Esophagus (tissue), 2 donors: ENCODE measurements around the gene EMCN. TPM values are rescaled to one million over a fixed set of nuclear protein-coding genes. Genes with fewer than 3 reads are reported as not detected.
"Not testable (repeated sequence)": the region's sequence is repeated elsewhere in the genome, so short reads cannot be mapped to it uniquely, and the experiment has no call there.

Experiments used
- H3K27ac ChIP-seq, 2 donors: one replicate each; pipeline ENCODE4 v1.5.1; 2013; ENCODE audit warnings: low read depth in 2 of 2, mild to moderate bottlenecking in 2 of 2, inconsistent platforms in 1 of 2, low read length in 1 of 2, moderate library complexity in 1 of 2
- H3K27me3 ChIP-seq, 2 donors: one replicate each; pipeline ENCODE4 v1.6.1; 2013; ENCODE audit warnings: low read length in 2 of 2, control low read depth in 1 of 2, mild to moderate bottlenecking in 1 of 2; ENCODE audit not compliant: insufficient read depth in 2 of 2, control insufficient read depth in 1 of 2
- H3K36me3 ChIP-seq, 2 donors: one replicate each; pipeline ENCODE4 v1.6.1; 2013; ENCODE audit warnings: low read length in 1 of 2; ENCODE audit not compliant: control insufficient read depth in 2 of 2, insufficient read depth in 2 of 2
- H3K4me1 ChIP-seq, 2 donors: one replicate each; pipeline ENCODE4 v1.6.1; 2013; ENCODE audit warnings: low read length in 1 of 2; ENCODE audit not compliant: control insufficient read depth in 2 of 2, insufficient read depth in 2 of 2
- H3K4me3 ChIP-seq, 2 donors: one replicate each; pipeline ENCODE4 v1.5.1; 2013; ENCODE audit warnings: low read length in 2 of 2, mild to moderate bottlenecking in 2 of 2, low read depth in 1 of 2, moderate library complexity in 1 of 2
- H3K9me3 ChIP-seq, 2 donors: one replicate each; pipeline ENCODE4 v1.6.1; 2013; ENCODE audit warnings: mild to moderate bottlenecking in 2 of 2, low read depth in 1 of 2, low read length in 1 of 2, moderate library complexity in 1 of 2; ENCODE audit not compliant: control insufficient read depth in 2 of 2, insufficient read depth in 1 of 2
- WGBS, 2 donors: extraction: QIAGEN DNeasy Blood & Tissue Kit; methylation state at CpG; one replicate each; pipeline ENCODE4 v1.1.7; 2013; 5-methylcytosine and 5-hydroxymethylcytosine counted together
- polyA plus RNA-seq, 2 donors: library from polyadenylated mRNA; stranded (reverse); fragments of 200-250 nt; gene quantifications; one replicate each; pipeline ENCODE4 v1.2.3, GENCODE V29; 2013
- donor health status: healthy with polysubstance abuse.
- donor health status: Bipolar disorder and iron deficiency.

EMCN gene
- polyA plus RNA-seq, 2 donors, result 2.1 to 3.3 TPM

GRCh38 chr4:100417565-100417964 is 100.3 kb downstream of the EMCN start:
- Histone ChIP-seq H3K36me3 (no peaks in the 10 kb centered on the region), H3K4me3 (no peak overlapping the region), H3K9me3 (no peaks in the 10 kb centered on the region), H3K4me1 (no peaks in the 10 kb centered on the region), H3K27ac (no peak overlapping the region), H3K27me3 (no peaks in the 10 kb centered on the region)
- 30 to 41% methylated on average over 1 of the region's 1 CpG for WGBS, 2 donors

GRCh38 chr4:100414016-100414790 is 103.6 kb downstream of the EMCN start:
- H3K27me3 ChIP-seq, result no peaks in the 10 kb centered on the region
- 86 to 94% methylated on average over 3 of the region's 3 CpGs for WGBS, 2 donors
- no peaks in the 10 kb centered on the region for H3K4me1 ChIP-seq
- no peak overlapping the region for H3K4me3 ChIP-seq
- H3K27ac ChIP-seq, result no peak overlapping the region
- H3K9me3 ChIP-seq, result no peaks in the 10 kb centered on the region
- no peaks in the 10 kb centered on the region for H3K36me3 ChIP-seq

GRCh38 chr4:100391863-100392262 is 126.0 kb downstream of the EMCN start:
- 65 to 66% methylated on average over 1 of the region's 1 CpG for WGBS, 2 donors
- H3K36me3 ChIP-seq, result no peaks in the 10 kb centered on the region
- H3K27ac ChIP-seq, result no peak overlapping the region
- H3K9me3 ChIP-seq, result no peaks in the 10 kb centered on the region
- H3K27me3 ChIP-seq, result no peaks in the 10 kb centered on the region
- no peaks in the 10 kb centered on the region for H3K4me1 ChIP-seq
- H3K4me3 ChIP-seq, result no peak overlapping the region

- no peak overlapping the region for H3K27ac ChIP-seq
- no peaks in the 10 kb centered on the region for H3K9me3 ChIP-seq
- no peak overlapping the region for H3K4me3 ChIP-seq
- H3K36me3 ChIP-seq, result no peaks in the 10 kb centered on the region
- no peaks in the 10 kb centered on the region for H3K27me3 ChIP-seq
- WGBS, 2 donors, result 48 to 59% methylated on average over 1 of the region's 1 CpG
- no peaks in the 10 kb centered on the region for H3K4me1 ChIP-seq
Observed at GRCh38 chr4:100391086-100391485, 126.7 kb downstream of the EMCN start.

- H3K27me3 ChIP-seq, result no peaks in the 10 kb centered on the region
- 65 to 77% methylated on average over 1 of the region's 1 CpG for WGBS, 2 donors
- no peak overlapping the region for H3K4me3 ChIP-seq
- no peaks in the 10 kb centered on the region for H3K36me3 ChIP-seq
- H3K27ac ChIP-seq, result no peak overlapping the region
- H3K9me3 ChIP-seq, result no peaks in the 10 kb centered on the region
- H3K4me1 ChIP-seq, result no peaks in the 10 kb centered on the region
Observed at GRCh38 chr4:100386270-100386669, 131.6 kb downstream of the EMCN start.

GRCh38 chr4:100380401-100380800 is 137.4 kb downstream of the EMCN start:
- WGBS, 2 donors, result 86 to 91% methylated on average over 1 of the region's 1 CpG
- not testable (repeated sequence) for H3K4me1 ChIP-seq

GRCh38 chr4:100379583-100380105 is 138.2 kb downstream of the EMCN start:
- Histone ChIP-seq H3K4me3 (no peak overlapping the region), H3K9me3 (no peaks in the 10 kb centered on the region), H3K4me1 (no peaks in the 10 kb centered on the region), H3K36me3 (no peaks in the 10 kb centered on the region), H3K27me3 (no peaks in the 10 kb centered on the region), H3K27ac (no peak overlapping the region)
- 76 to 89% methylated on average over 5 of the region's 5 CpGs for WGBS, 2 donors

More at GRCh38 chr4:100380401-100380800, 137.4 kb downstream of the EMCN start:
- H3K36me3 ChIP-seq, H3K27me3 ChIP-seq, H3K27ac ChIP-seq, H3K9me3 ChIP-seq, H3K4me3 ChIP-seq: not testable (repeated sequence)

- Histone ChIP-seq H3K27me3 (no peaks in the 10 kb centered on the region), H3K36me3 (no peaks in the 10 kb centered on the region), H3K27ac (no peak overlapping the region), H3K4me1 (no peaks in the 10 kb centered on the region), H3K9me3 (no peaks in the 10 kb centered on the region), H3K4me3 (no peak overlapping the region)
- 80 to 86% methylated on average over 3 of the region's 3 CpGs for WGBS, 2 donors
Observed at GRCh38 chr4:100372432-100372831, 145.4 kb downstream of the EMCN start.

GRCh38 chr4:100369871-100370270 is 148.0 kb downstream of the EMCN start:
- no peaks in the 10 kb centered on the region for H3K9me3 ChIP-seq
- no peaks in the 10 kb centered on the region for H3K4me1 ChIP-seq
- H3K4me3 ChIP-seq, result no peak overlapping the region
- WGBS, 2 donors, result 71 to 79% methylated on average over 2 of the region's 2 CpGs
- H3K27me3 ChIP-seq, result no peaks in the 10 kb centered on the region
- no peak overlapping the region for H3K27ac ChIP-seq
- H3K36me3 ChIP-seq, result no peaks in the 10 kb centered on the region

GRCh38 chr4:100367451-100367850 is 150.4 kb downstream of the EMCN start:
- no peaks in the 10 kb centered on the region for H3K4me1 ChIP-seq
- H3K27ac ChIP-seq, result no peak overlapping the region
- H3K9me3 ChIP-seq, result no peaks in the 10 kb centered on the region
- no peaks in the 10 kb centered on the region for H3K27me3 ChIP-seq
- H3K4me3 ChIP-seq, result no peak overlapping the region
- H3K36me3 ChIP-seq, result no peaks in the 10 kb centered on the region
- 69 to 74% methylated on average over 1 of the region's 1 CpG for WGBS, 2 donors
